ENCODE measurements around the gene GOLGB1.

GRCh38 chr3:121641127-121641526 lies 108.4 kb downstream of the GOLGB1 start:
- TF ChIP-seq POLR2AphosphoS5 (IDR thresholded peaks at IDR 0.05; ENCODE audit: low read depth, low read length) = no peak
- TF ChIP-seq POLR2A (IDR thresholded peaks at IDR 0.05; ENCODE audit: low read depth, low read length) = no peak
- TF ChIP-seq TAF1 (IDR thresholded peaks at IDR 0.05; ENCODE audit: low read depth, low read length) = no peak
